DOHH2 (cell line): ENCODE measurements around the gene XK.

ENCODE experiments used
- EZH2phosphoT487 ChIP-seq: fragments of 200-600 bp; sonication (generic); IDR thresholded peaks from 2 replicates; pipeline ENCODE4 v1.6.1; 2017; ENCODE audit warnings: borderline replicate concordance, mild to moderate bottlenecking, antibody characterized with exemption, low read length, moderate library complexity, mixed read lengths
- TF ChIP-seq, protein P1 (sequence below): fragments of 200-600 bp; sonication (generic); IDR thresholded peaks from one replicate; pipeline ENCODE4 v1.5.1; 2014; ENCODE audit warnings: antibody characterized with exemption, mild to moderate bottlenecking, low read depth, low read length; ENCODE audit not compliant: poor library complexity, severe bottlenecking

DNA sequence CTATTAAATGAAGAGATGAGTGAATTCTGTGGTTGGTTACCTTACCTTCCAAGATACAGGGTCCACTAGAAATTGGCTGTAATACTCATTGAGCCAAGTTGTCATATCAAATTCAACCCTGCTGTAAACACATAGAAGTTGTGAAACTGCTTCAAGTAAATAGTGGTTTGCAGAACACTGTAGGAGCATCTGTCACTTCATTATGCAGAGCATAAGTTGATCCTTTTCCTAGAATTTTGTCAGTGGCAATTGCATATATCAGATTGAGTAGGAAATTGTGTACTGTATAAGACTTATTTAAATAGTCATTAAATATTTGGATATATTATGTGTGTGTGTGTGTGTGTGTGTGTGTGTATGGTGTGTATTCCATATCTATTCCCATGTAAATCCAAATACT, 8.8 kb upstream of the XK start:
- TF ChIP-seq, protein P1, sequence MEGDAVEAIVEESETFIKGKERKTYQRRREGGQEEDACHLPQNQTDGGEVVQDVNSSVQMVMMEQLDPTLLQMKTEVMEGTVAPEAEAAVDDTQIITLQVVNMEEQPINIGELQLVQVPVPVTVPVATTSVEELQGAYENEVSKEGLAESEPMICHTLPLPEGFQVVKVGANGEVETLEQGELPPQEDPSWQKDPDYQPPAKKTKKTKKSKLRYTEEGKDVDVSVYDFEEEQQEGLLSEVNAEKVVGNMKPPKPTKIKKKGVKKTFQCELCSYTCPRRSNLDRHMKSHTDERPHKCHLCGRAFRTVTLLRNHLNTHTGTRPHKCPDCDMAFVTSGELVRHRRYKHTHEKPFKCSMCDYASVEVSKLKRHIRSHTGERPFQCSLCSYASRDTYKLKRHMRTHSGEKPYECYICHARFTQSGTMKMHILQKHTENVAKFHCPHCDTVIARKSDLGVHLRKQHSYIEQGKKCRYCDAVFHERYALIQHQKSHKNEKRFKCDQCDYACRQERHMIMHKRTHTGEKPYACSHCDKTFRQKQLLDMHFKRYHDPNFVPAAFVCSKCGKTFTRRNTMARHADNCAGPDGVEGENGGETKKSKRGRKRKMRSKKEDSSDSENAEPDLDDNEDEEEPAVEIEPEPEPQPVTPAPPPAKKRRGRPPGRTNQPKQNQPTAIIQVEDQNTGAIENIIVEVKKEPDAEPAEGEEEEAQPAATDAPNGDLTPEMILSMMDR: no peak
- TF ChIP-seq EZH2phosphoT487: no peak
